A549 (cell line): Measurements from ENCODE around the gene KCNS3. TPM values are rescaled to one million over a fixed set of nuclear protein-coding genes. Genes with fewer than 3 reads are reported as not detected.

Experiments
- ATAC-seq, 2 experiments: fragments of 200-7000 bp in 1 of 2; fragments of >200 bp in 1 of 2; cut with Nextera tagmentation in 1 of 2; cut with Tn5 transposase in 1 of 2; 3 replicates each; pipeline versions ENCODE4 v1.8.0 to v1.9.1; 2018 to 2020; ENCODE audit warnings: mild to moderate bottlenecking in 1 of 2, moderate library complexity in 1 of 2
- CTCF ChIA-PET: fragments of 300-600 bp; sonication (Branson Sonifier 250); formaldehyde crosslinking; extraction: SDS; loops from one replicate; lab custom pipeline; 2021; ENCODE audit warnings: antibody characterized with exemption, inconsistent platforms; lab: Yijun Ruan, JAX
- POLR2A ChIA-PET: fragments of 350-600 bp; formaldehyde crosslinking; extraction: SDS; loops from one replicate; lab custom pipeline; 2021; ENCODE audit warnings: antibody characterized with exemption, inconsistent platforms; lab: Yijun Ruan, JAX
- DNase-seq, 2 experiments: peaks; one replicate each; pipeline versions ENCODE4 v3.0.0 to v3.0.0-alpha.2; 2011 to 2016; ENCODE audit warnings: low read depth in 1 of 2, low spot score in 1 of 2
- FAIRE-seq: peaks from 2 replicates; lab custom pipeline; 2011; peaks lifted over from hg19 to GRCh38; lab: Jason Lieb, UNC
- H3K27ac ChIP-seq, 2 experiments: fragments of >200 bp; sonication (Bioruptor Twin); formaldehyde crosslinking; 3 replicates each; pipeline ENCODE4 v1.5.1; 2016 to 2017
- H3K4me1 ChIP-seq: fragments of >200 bp; sonication (Bioruptor Twin); formaldehyde crosslinking; 3 replicates; pipeline ENCODE4 v1.6.1; 2016
- H3K4me2 ChIP-seq: fragments of >200 bp; sonication (Bioruptor Twin); formaldehyde crosslinking; 3 replicates; pipeline ENCODE4 v1.6.1; 2016
- H3K4me3 ChIP-seq: fragments of >200 bp; sonication (Bioruptor Twin); formaldehyde crosslinking; 3 replicates; pipeline ENCODE4 v1.5.1; 2016
- H3K9me3 ChIP-seq: fragments of >200 bp; sonication (Bioruptor Twin); formaldehyde crosslinking; 3 replicates; pipeline ENCODE4 v1.6.1; 2016
- BHLHE40 ChIP-seq: IDR thresholded peaks from 2 replicates; pipeline ENCODE4 v1.6.1; 2012; ENCODE audit warnings: low read depth, low read length, inconsistent platforms
- CEBPB ChIP-seq, 2 experiments: fragments of >200 bp in 1 of 2; sonication (Bioruptor Twin) in 1 of 2; formaldehyde crosslinking in 1 of 2; IDR thresholded peaks; 2 replicates each; pipeline ENCODE4 v1.6.1; 2012 to 2016
- CHD4 ChIP-seq: fragments of 200-600 bp; sonication (generic); IDR thresholded peaks from 2 replicates; pipeline ENCODE4 v1.6.1; 2016; ENCODE audit warnings: antibody characterized with exemption, mild to moderate bottlenecking, borderline replicate concordance
- EHMT2 ChIP-seq: fragments of 200-600 bp; sonication (generic); IDR thresholded peaks from 2 replicates; pipeline ENCODE4 v1.6.1; 2016; ENCODE audit warnings: antibody characterized with exemption, low read depth, mild to moderate bottlenecking, moderate library complexity
- ESRRA ChIP-seq: fragments of 150-350 bp; IDR thresholded peaks from 2 replicates; pipeline ENCODE4 v1.6.1; 2014; ENCODE audit warnings: mild to moderate bottlenecking, low read length, borderline replicate concordance
- FOSB ChIP-seq: fragments of 250-450 bp; sonication (Bioruptor Pico); IDR thresholded peaks from 2 replicates; pipeline ENCODE4 v1.5.0; 2020; ENCODE audit warnings: mild to moderate bottlenecking, moderate library complexity
- FOXS1 ChIP-seq: fragments of 250-450 bp; sonication (Bioruptor Pico); IDR thresholded peaks from 2 replicates; pipeline ENCODE4 v1.5.0; 2020; ENCODE audit warnings: mild to moderate bottlenecking, moderate library complexity
- GATA3 ChIP-seq: IDR thresholded peaks from 2 replicates; pipeline ENCODE4 v1.6.1; 2012; ENCODE audit warnings: borderline replicate concordance
- HES2 ChIP-seq: fragments of >200 bp; sonication (Bioruptor Twin); formaldehyde crosslinking; IDR thresholded peaks from 2 replicates; pipeline ENCODE4 v1.6.1; 2016
- HOXB5 ChIP-seq: fragments of 250-450 bp; sonication (Bioruptor Pico); IDR thresholded peaks from 2 replicates; pipeline ENCODE4 v1.5.0; 2020; ENCODE audit warnings: mild to moderate bottlenecking, moderate library complexity
- JUN ChIP-seq, 2 experiments: fragments of >200 bp; sonication (Bioruptor Twin); formaldehyde crosslinking; IDR thresholded peaks; 2 replicates in 1 of 2; 3 replicates in 1 of 2; pipeline ENCODE4 v1.6.1; 2016 to 2017
- JUNB ChIP-seq: fragments of >200 bp; sonication (Bioruptor Twin); formaldehyde crosslinking; IDR thresholded peaks from 2 replicates; pipeline ENCODE4 v1.6.1; 2016
- KDM1A ChIP-seq: fragments of 200-600 bp; sonication (generic); IDR thresholded peaks from 2 replicates; pipeline ENCODE4 v1.6.1; 2016; ENCODE audit warnings: low read depth, mild to moderate bottlenecking
- KDM5A ChIP-seq: fragments of 200-600 bp; sonication (generic); IDR thresholded peaks from 2 replicates; pipeline ENCODE4 v1.6.1; 2016; ENCODE audit warnings: antibody characterized with exemption, mild to moderate bottlenecking
- MAX ChIP-seq: IDR thresholded peaks from 2 replicates; pipeline ENCODE4 v1.6.1; 2012
- MYC ChIP-seq: IDR thresholded peaks from 2 replicates; pipeline ENCODE4 v1.6.1; 2012; ENCODE audit warnings: mild to moderate bottlenecking, inconsistent platforms, low read length, improper control_type of control experiment, borderline replicate concordance
- PBX3 ChIP-seq: IDR thresholded peaks from 2 replicates; pipeline ENCODE4 v1.6.1; 2012
- PHF8 ChIP-seq: fragments of 200-600 bp; sonication (generic); IDR thresholded peaks from 2 replicates; pipeline ENCODE4 v1.6.1; 2016; ENCODE audit warnings: low read depth, mild to moderate bottlenecking, antibody characterized with exemption, moderate library complexity, borderline replicate concordance
- RARB ChIP-seq: fragments of 250-450 bp; sonication (Bioruptor Pico); IDR thresholded peaks from 2 replicates; pipeline ENCODE4 v1.8.0; 2021; ENCODE audit warnings: mild to moderate bottlenecking, moderate library complexity
- RCOR1 ChIP-seq: fragments of 150-350 bp; IDR thresholded peaks from 2 replicates; pipeline ENCODE4 v1.6.1; 2014; ENCODE audit warnings: antibody characterized with exemption, low read length, low read depth
- REST ChIP-seq: fragments of 200-600 bp; sonication (generic); IDR thresholded peaks from 2 replicates; pipeline ENCODE4 v1.6.1; 2016; ENCODE audit warnings: antibody characterized with exemption, mild to moderate bottlenecking, moderate library complexity
- TFCP2L1 ChIP-seq: fragments of 250-450 bp; sonication (Bioruptor Pico); IDR thresholded peaks from 2 replicates; pipeline ENCODE4 v1.5.0; 2021; ENCODE audit warnings: mild to moderate bottlenecking
- TP53 ChIP-seq: fragments of 250-450 bp; sonication (Bioruptor Pico); IDR thresholded peaks from 2 replicates; pipeline ENCODE4 v1.5.0; 2021; ENCODE audit warnings: mild to moderate bottlenecking, moderate library complexity
- USF2 ChIP-seq: fragments of 450-650 bp; IDR thresholded peaks from 2 replicates; pipeline ENCODE4 v1.6.1; 2014; ENCODE audit warnings: antibody characterized with exemption
- ZFP36 ChIP-seq: fragments of 450-650 bp; IDR thresholded peaks from 2 replicates; pipeline ENCODE4 v1.6.1; 2014; ENCODE audit warnings: borderline replicate concordance; ENCODE audit not compliant: partially characterized antibody
- ZSCAN20 ChIP-seq: fragments of 250-450 bp; sonication (Bioruptor Pico); IDR thresholded peaks from 2 replicates; pipeline ENCODE4 v1.8.0; 2022; ENCODE audit warnings: mild to moderate bottlenecking, moderate library complexity
- WGBS: methylation state at CpG from one replicate; pipeline ENCODE4 v1.1.6; 2017; ENCODE audit errors: missing lambda C conversion rate; 5-methylcytosine and 5-hydroxymethylcytosine counted together
- polyA plus RNA-seq, 4 experiments: library from polyadenylated mRNA; depleted of rRNA in 3 of 4; stranded (reverse); fragments of >200 nt; fragmentation: RNase III in 1 of 4; extraction: RNeasy Plus Mini Kit Qiagen cat#74134 plus additional on column Dnase treatment in 1 of 4; gene quantifications; 2 replicates in 3 of 4; 3 replicates in 1 of 4; pipeline ENCODE4 v1.2.3, GENCODE V29; 2011 to 2017
- TF ChIP-seq, protein P1 (sequence below): fragments of >200 bp; sonication (Bioruptor Twin); formaldehyde crosslinking; IDR thresholded peaks from 3 replicates; pipeline ENCODE4 v1.5.1; 2016
- TF ChIP-seq, protein P2 (sequence below): fragments of 250-450 bp; sonication (Bioruptor Pico); IDR thresholded peaks from 2 replicates; pipeline ENCODE4 v1.5.0; 2021; ENCODE audit warnings: mild to moderate bottlenecking, moderate library complexity, borderline replicate concordance

The KCNS3 gene
- polyA plus RNA-seq, 2 of the 4 experiments (the other 2 are of a cell fraction) = 0.70 to 2.1 TPM

- 12% methylated on average over 3 of the region's 3 CpGs for WGBS
- no peak for DNase-seq
- Histone ChIP-seq H3K4me2 (no peak overlapping the region), H3K27ac (no peak overlapping the region)
- CTCF ChIA-PET = no interaction called here
- TF ChIP-seq FOXS1 (CRISPR knock-in tag) = no peak
- no peak for TF ChIP-seq HOXB5 (CRISPR knock-in tag)
- TF ChIP-seq CHD4 = no peak
- TF ChIP-seq ZSCAN20 (CRISPR knock-in tag) = no peak
- no peak for TF ChIP-seq EHMT2
- no peak for TF ChIP-seq PHF8
- TF ChIP-seq JUNB = no peak
- no peak for TF ChIP-seq TP53 (CRISPR knock-in tag)
- no peak for TF ChIP-seq JUN (IDR thresholded peaks at IDR 0.05)
- no peak for TF ChIP-seq RCOR1
- TF ChIP-seq KDM5A = no peak
- no peak for TF ChIP-seq FOSB (CRISPR knock-in tag)
- TF ChIP-seq USF2 = no peak
- TF ChIP-seq MYC = no peak
- no peak for TF ChIP-seq PBX3
- no peak for TF ChIP-seq ESRRA
- no peak for TF ChIP-seq CEBPB (IDR thresholded peaks at IDR 0.05)
- no peak for TF ChIP-seq ZFP36
- no peak for TF ChIP-seq TFCP2L1
- no peak for TF ChIP-seq REST
- TF ChIP-seq, all 56 proteins: peak for 0
- ATAC-seq (no peak), FAIRE-seq (no peak)
- POLR2A ChIA-PET = no interaction called here
- Histone ChIP-seq H3K4me1 (no peaks in the 10 kb centered on the region), H3K4me3 (no peak overlapping the region), H3K9me3 (no peaks in the 10 kb centered on the region)
Observed at GRCh38 chr2:17966798-17967197, 88.3 kb downstream of the KCNS3 start.

- ATAC-seq (no peak), DNase-seq (no peak), FAIRE-seq (no peak)
- Histone ChIP-seq H3K4me3 (no peak overlapping the region), H3K4me2 (no peak overlapping the region), H3K9me3 (no peaks in the 10 kb centered on the region), H3K27ac (no peak overlapping the region), H3K4me1 (no peaks in the 10 kb centered on the region)
- ChIA-PET CTCF (interaction anchor here (0.7 kb wide), 1 partner anchor 19 kb away, joined by 3 read pairs; no protein-coding TSS in a partner anchor), POLR2A (no interaction called here)
- WGBS = 18% methylated on average over 3 of the region's 3 CpGs
- TF ChIP-seq ZSCAN20 (CRISPR knock-in tag) (no peak), TFCP2L1 (no peak), USF2 (no peak), TP53 (CRISPR knock-in tag) (no peak), HES2 (no peak), GATA3 (no peak), KDM1A (no peak), BHLHE40 (no peak), RARB (CRISPR knock-in tag) (no peak), MAX (no peak), KDM5A (no peak)
- TF ChIP-seq, protein P1, sequence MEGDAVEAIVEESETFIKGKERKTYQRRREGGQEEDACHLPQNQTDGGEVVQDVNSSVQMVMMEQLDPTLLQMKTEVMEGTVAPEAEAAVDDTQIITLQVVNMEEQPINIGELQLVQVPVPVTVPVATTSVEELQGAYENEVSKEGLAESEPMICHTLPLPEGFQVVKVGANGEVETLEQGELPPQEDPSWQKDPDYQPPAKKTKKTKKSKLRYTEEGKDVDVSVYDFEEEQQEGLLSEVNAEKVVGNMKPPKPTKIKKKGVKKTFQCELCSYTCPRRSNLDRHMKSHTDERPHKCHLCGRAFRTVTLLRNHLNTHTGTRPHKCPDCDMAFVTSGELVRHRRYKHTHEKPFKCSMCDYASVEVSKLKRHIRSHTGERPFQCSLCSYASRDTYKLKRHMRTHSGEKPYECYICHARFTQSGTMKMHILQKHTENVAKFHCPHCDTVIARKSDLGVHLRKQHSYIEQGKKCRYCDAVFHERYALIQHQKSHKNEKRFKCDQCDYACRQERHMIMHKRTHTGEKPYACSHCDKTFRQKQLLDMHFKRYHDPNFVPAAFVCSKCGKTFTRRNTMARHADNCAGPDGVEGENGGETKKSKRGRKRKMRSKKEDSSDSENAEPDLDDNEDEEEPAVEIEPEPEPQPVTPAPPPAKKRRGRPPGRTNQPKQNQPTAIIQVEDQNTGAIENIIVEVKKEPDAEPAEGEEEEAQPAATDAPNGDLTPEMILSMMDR = no peak
- TF ChIP-seq, protein P2, sequence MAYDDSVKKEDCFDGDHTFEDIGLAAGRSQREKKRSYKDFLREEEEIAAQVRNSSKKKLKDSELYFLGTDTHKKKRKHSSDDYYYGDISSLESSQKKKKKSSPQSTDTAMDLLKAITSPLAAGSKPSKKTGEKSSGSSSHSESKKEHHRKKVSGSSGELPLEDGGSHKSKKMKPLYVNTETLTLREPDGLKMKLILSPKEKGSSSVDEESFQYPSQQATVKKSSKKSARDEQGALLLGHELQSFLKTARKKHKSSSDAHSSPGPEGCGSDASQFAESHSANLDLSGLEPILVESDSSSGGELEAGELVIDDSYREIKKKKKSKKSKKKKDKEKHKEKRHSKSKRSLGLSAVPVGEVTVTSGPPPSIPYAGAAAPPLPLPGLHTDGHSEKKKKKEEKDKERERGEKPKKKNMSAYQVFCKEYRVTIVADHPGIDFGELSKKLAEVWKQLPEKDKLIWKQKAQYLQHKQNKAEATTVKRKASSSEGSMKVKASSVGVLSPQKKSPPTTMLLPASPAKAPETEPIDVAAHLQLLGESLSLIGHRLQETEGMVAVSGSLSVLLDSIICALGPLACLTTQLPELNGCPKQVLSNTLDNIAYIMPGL = no peak
Observed at GRCh38 chr2:17969661-17970060, 91.2 kb downstream of the KCNS3 start.
